SK-N-SH (cell line): Measurements from ENCODE around the gene LARP1B. TPM values are rescaled to one million over a fixed set of nuclear protein-coding genes. Genes with fewer than 3 reads are reported as not detected.

ENCODE experiments used
- CTCF ChIA-PET: fragments of 300-600, 350-600 bp; formaldehyde crosslinking; extraction: SDS; loops from one replicate; lab custom pipeline; 2021; lab: Yijun Ruan, JAX
- POLR2A ChIA-PET: fragments of 350-600 bp; sonication (Branson Sonifier 250); formaldehyde crosslinking; extraction: SDS; loops from one replicate; lab custom pipeline; 2020; ENCODE audit warnings: antibody characterized with exemption, inconsistent platforms; lab: Yijun Ruan, JAX
- DNase-seq: peaks from one replicate; pipeline ENCODE4 v3.0.0; 2012
- H2AFZ ChIP-seq: fragments of 200-600 bp; sonication (generic); 2 replicates; pipeline ENCODE4 v1.8.1; 2016; ENCODE audit warnings: antibody characterized with exemption, mild to moderate bottlenecking, low read depth
- H3F3A ChIP-seq: fragments of 200-600 bp; sonication (generic); replicated peaks from 2 replicates; pipeline ENCODE3; 2016; ENCODE audit warnings: antibody characterized with exemption, mild to moderate bottlenecking; ENCODE audit not compliant: insufficient read depth
- H3K27ac ChIP-seq, 2 experiments: fragments of 200-500 bp in 1 of 2; fragments of 200-600 bp in 1 of 2; sonication (Bioruptor generic) in 1 of 2; sonication (generic), shearing (Covaris generic) in 1 of 2; 2 replicates each; pipeline versions ENCODE4 v1.5.1 to v1.6.1; 2014 to 2016; ENCODE audit warnings: low read depth in 2 of 2, inconsistent platforms in 1 of 2, low read length in 1 of 2, mild to moderate bottlenecking in 1 of 2, mixed read lengths in 1 of 2
- H3K27me3 ChIP-seq: fragments of 200-600 bp; sonication (generic), shearing (Covaris generic); 2 replicates; pipeline ENCODE4 v1.6.1; 2016; ENCODE audit warnings: mixed run types; ENCODE audit not compliant: insufficient read depth
- H3K36me3 ChIP-seq, 2 experiments: fragments of 200-500 bp in 1 of 2; fragments of 200-600 bp in 1 of 2; sonication (Bioruptor generic) in 1 of 2; sonication (generic) in 1 of 2; replicated peaks in 1 of 2; 2 replicates each; pipeline versions ENCODE3 to v1.5.1; 2014 to 2016; ENCODE audit warnings: low read length in 1 of 2, mild to moderate bottlenecking in 1 of 2; ENCODE audit not compliant: insufficient read depth in 2 of 2, control insufficient read depth in 1 of 2
- H3K4me1 ChIP-seq, 2 experiments: fragments of 200-500 bp in 1 of 2; fragments of 200-600 bp in 1 of 2; sonication (Bioruptor generic) in 1 of 2; sonication (generic), shearing (Covaris generic) in 1 of 2; 2 replicates each; pipeline versions ENCODE4 v1.5.1 to v1.6.1; 2014 to 2016; ENCODE audit warnings: low read depth in 1 of 2, low read length in 1 of 2, mixed run types in 1 of 2; ENCODE audit not compliant: insufficient read depth in 2 of 2, control insufficient read depth in 1 of 2
- H3K4me2 ChIP-seq: fragments of 200-600 bp; sonication (generic), shearing (Covaris generic); 2 replicates; pipeline ENCODE4 v1.6.1; 2017; ENCODE audit warnings: mixed run types
- H3K4me3 ChIP-seq, 2 experiments: fragments of 200-500 bp in 1 of 2; fragments of 200-600 bp in 1 of 2; sonication (Bioruptor generic) in 1 of 2; sonication (generic), shearing (Covaris generic) in 1 of 2; 2 replicates each; pipeline versions ENCODE4 v1.5.1 to v1.8.1; 2014 to 2016; ENCODE audit warnings: low read depth in 2 of 2, inconsistent platforms in 1 of 2, low read length in 1 of 2, mild to moderate bottlenecking in 1 of 2, mixed read lengths in 1 of 2, moderate library complexity in 1 of 2
- H3K79me2 ChIP-seq: fragments of 200-600 bp; sonication (generic); 2 replicates; pipeline ENCODE4 v1.8.1; 2017; ENCODE audit warnings: mild to moderate bottlenecking; ENCODE audit not compliant: insufficient read depth
- H3K9ac ChIP-seq: fragments of 200-600 bp; sonication (generic); 2 replicates; pipeline ENCODE4 v1.6.1; 2017; ENCODE audit warnings: mixed run types
- H3K9me2 ChIP-seq: fragments of 200-600 bp; sonication (generic); 2 replicates; pipeline ENCODE4 v1.6.1; 2017; ENCODE audit warnings: mixed run types
- H3K9me3 ChIP-seq: fragments of 200-600 bp; sonication (generic); 2 replicates; pipeline ENCODE4 v1.6.1; 2017; ENCODE audit warnings: mixed run types, mild to moderate bottlenecking, moderate library complexity
- H4K20me1 ChIP-seq: fragments of 200-600 bp; sonication (generic); 2 replicates; pipeline ENCODE4 v1.6.1; 2017; ENCODE audit warnings: mild to moderate bottlenecking, mixed run types; ENCODE audit not compliant: insufficient read depth
- CHD2 ChIP-seq: fragments of 150-350 bp; IDR thresholded peaks from 2 replicates; pipeline ENCODE4 v1.6.1; 2018; ENCODE audit warnings: low read length; ENCODE audit not compliant: partially characterized antibody
- EZH2phosphoT487 ChIP-seq: fragments of 200-600 bp; sonication (generic); IDR thresholded peaks from 2 replicates; pipeline ENCODE4 v1.6.1; 2017; ENCODE audit warnings: low read depth, mixed run types, mild to moderate bottlenecking, antibody characterized with exemption, moderate library complexity, borderline replicate concordance
- FOXJ3 ChIP-seq: sonication (generic); formaldehyde crosslinking; IDR thresholded peaks from 2 replicates; pipeline ENCODE4 v1.5.1; 2020; ENCODE audit warnings: mild to moderate bottlenecking, missing genetic modification reagents
- GABPA ChIP-seq: IDR thresholded peaks from 2 replicates; pipeline ENCODE4 v1.4.0; 2012; ENCODE audit warnings: low read depth, mild to moderate bottlenecking
- GATA2 ChIP-seq: sonication (generic); formaldehyde crosslinking; IDR thresholded peaks from 2 replicates; pipeline ENCODE4 v1.5.0; 2020; ENCODE audit warnings: mild to moderate bottlenecking, missing genetic modification reagents
- MAX ChIP-seq: IDR thresholded peaks from 2 replicates; pipeline ENCODE4 v1.4.0; 2012; ENCODE audit warnings: low read depth
- MEF2A ChIP-seq: IDR thresholded peaks from 2 replicates; pipeline ENCODE4 v1.4.0; 2012; ENCODE audit warnings: low read depth, borderline replicate concordance
- NFIC ChIP-seq: IDR thresholded peaks from 2 replicates; pipeline ENCODE4 v1.4.0; 2012; ENCODE audit warnings: borderline replicate concordance
- POLR2AphosphoS5 ChIP-seq: IDR thresholded peaks from 2 replicates; pipeline ENCODE4 v1.6.1; 2012; ENCODE audit warnings: low read depth, low read length
- RAD21 ChIP-seq: IDR thresholded peaks from 2 replicates; pipeline ENCODE4 v1.6.1; 2012; ENCODE audit warnings: mild to moderate bottlenecking, low read length
- REST ChIP-seq: IDR thresholded peaks from 2 replicates; pipeline ENCODE4 v1.6.1; 2012; ENCODE audit warnings: mild to moderate bottlenecking, low read depth, low read length, moderate library complexity
- RFX5 ChIP-seq: IDR thresholded peaks from 2 replicates; pipeline ENCODE4 v1.6.1; 2012; ENCODE audit warnings: mild to moderate bottlenecking, improper control_type of control experiment, low read length
- RXRA ChIP-seq: IDR thresholded peaks from 2 replicates; pipeline ENCODE4 v1.4.0; 2012; ENCODE audit warnings: low read depth, mild to moderate bottlenecking, borderline replicate concordance
- SMC3 ChIP-seq: IDR thresholded peaks from 2 replicates; pipeline ENCODE4 v1.6.1; 2012; ENCODE audit warnings: low read depth, low read length, improper control_type of control experiment
- USF2 ChIP-seq: fragments of 150-350 bp; IDR thresholded peaks from 2 replicates; pipeline ENCODE4 v1.6.1; 2017; ENCODE audit warnings: antibody characterized with exemption, low read length, low read depth, borderline replicate concordance
- YY1 ChIP-seq: IDR thresholded peaks from 2 replicates; pipeline ENCODE4 v1.4.0; 2012; ENCODE audit warnings: low read depth, mild to moderate bottlenecking
- WGBS: methylation state at CpG from one replicate; pipeline ENCODE4 v1.1.6; 2017; ENCODE audit warnings: low lambda C conversion rate; 5-methylcytosine and 5-hydroxymethylcytosine counted together
- polyA plus RNA-seq, 3 experiments: library from polyadenylated mRNA; depleted of rRNA; stranded (reverse); fragments of >200 nt; gene quantifications; 2 replicates each; pipeline ENCODE4 v1.2.3, GENCODE V29; 2012

LARP1B gene
- polyA plus RNA-seq, 1 of the 3 experiments (the other 2 are of a cell fraction), result 4.8 TPM

- no peaks in the 10 kb centered on the region for H4K20me1 ChIP-seq
- H3K79me2 ChIP-seq, result no peaks in the 10 kb centered on the region; the same call in 1 of the 2 replicates
- H3K36me3 ChIP-seq, result peaks cover 0 to 18% of the 10 kb centered on the region in 2 experiments
- DNase-seq, result no peak
- no peaks in the 10 kb centered on the region for H3K4me1 ChIP-seq
- no peaks in the 10 kb centered on the region; the same call in 1 of the 2 replicates for H3K9me2 ChIP-seq
- no peak overlapping the region for H3K9ac ChIP-seq
- H3F3A ChIP-seq, result peaks cover 7% of the 10 kb centered on the region
- H3K27ac ChIP-seq, result no peak overlapping the region
- no peaks in the 10 kb centered on the region for H3K9me3 ChIP-seq
- POLR2A ChIA-PET, result no interaction called here
- no peak overlapping the region for H2AFZ ChIP-seq
- CTCF ChIA-PET, result no interaction called here
- no peak overlapping the region for H3K4me3 ChIP-seq
- no peaks in the 10 kb centered on the region for H3K27me3 ChIP-seq
- TF ChIP-seq FOXJ3 (CRISPR knock-in tag) (no peak), RAD21 (no peak), RXRA (no peak), USF2 (no peak)
- no peak overlapping the region for H3K4me2 ChIP-seq
Observed at GRCh38 chr4:128169245-128169644, 108.1 kb downstream of the LARP1B start.

- H3K4me2 ChIP-seq, result no peak overlapping the region
- H4K20me1 ChIP-seq, result no peaks in the 10 kb centered on the region
- CTCF ChIA-PET, result no interaction called here
- TF ChIP-seq GATA2 (CRISPR knock-in tag) (no peak), FOXJ3 (CRISPR knock-in tag) (no peak), MAX (no peak), USF2 (no peak), POLR2AphosphoS5 (no peak), MEF2A (no peak), YY1 (no peak)
- H3F3A ChIP-seq, result peaks cover 8% of the 10 kb centered on the region
- H3K9ac ChIP-seq, result no peak overlapping the region
- H2AFZ ChIP-seq, result no peak overlapping the region
- no peak overlapping the region for H3K4me3 ChIP-seq
- H3K4me1 ChIP-seq, result no peaks in the 10 kb centered on the region
- peaks cover 0 to 35% of the 10 kb centered on the region in 2 experiments for H3K36me3 ChIP-seq
- DNase-seq, result no peak
- no peaks in the 10 kb centered on the region for H3K9me2 ChIP-seq
- no peaks in the 10 kb centered on the region for H3K27me3 ChIP-seq
- WGBS, result 92% methylated on average over 1 of the region's 1 CpG
- no peaks in the 10 kb centered on the region for H3K9me3 ChIP-seq
- POLR2A ChIA-PET, result no interaction called here
- no peaks in the 10 kb centered on the region; the same call in 1 of the 2 replicates for H3K79me2 ChIP-seq
- no peak overlapping the region for H3K27ac ChIP-seq
Observed at GRCh38 chr4:128176643-128177042, 115.5 kb downstream of the LARP1B start.

- Histone ChIP-seq H3F3A (peaks cover 8% of the 10 kb centered on the region), H3K27me3 (no peaks in the 10 kb centered on the region), H3K4me1 (no peaks in the 10 kb centered on the region), H3K9me3 (no peaks in the 10 kb centered on the region), H2AFZ (no peak overlapping the region), H3K9me2 (no peaks in the 10 kb centered on the region), H3K9ac (no peak overlapping the region), H3K4me2 (no peak overlapping the region), H3K4me3 (no peak overlapping the region), H3K36me3 (peaks cover 0 to 38% of the 10 kb centered on the region in 2 experiments), H3K27ac (no peak overlapping the region), H3K79me2 (no peaks in the 10 kb centered on the region), H4K20me1 (no peaks in the 10 kb centered on the region)
- 98% methylated on average over 1 of the region's 1 CpG for WGBS
- no peak for DNase-seq
- POLR2A ChIA-PET, result no interaction called here
- CTCF ChIA-PET, result no interaction called here
- no peak for TF ChIP-seq NFIC
- TF ChIP-seq REST, result no peak
- TF ChIP-seq FOXJ3 (CRISPR knock-in tag), result no peak
- no peak for TF ChIP-seq GATA2 (CRISPR knock-in tag)
- no peak for TF ChIP-seq SMC3
- TF ChIP-seq GABPA, result no peak
- no peak for TF ChIP-seq RXRA
- no peak for TF ChIP-seq CHD2
- no peak for TF ChIP-seq EZH2phosphoT487
- no peak for TF ChIP-seq RFX5
- no peak for TF ChIP-seq MEF2A
Observed at GRCh38 chr4:128177498-128177897, 116.4 kb downstream of the LARP1B start.
